Inferior parietal cortex (tissue), 1 donor: ENCODE measurements around the gene C11orf98.
"Not testable (repeated sequence)": the region's sequence is repeated elsewhere in the genome, so short reads cannot be mapped to it uniquely, and the experiment has no call there.

Source experiments
- DNase-seq: peaks from one replicate; pipeline ENCODE4 v3.0.0-alpha.2; 2016; ENCODE audit errors: extremely low spot score

The C11orf98 gene

DNA sequence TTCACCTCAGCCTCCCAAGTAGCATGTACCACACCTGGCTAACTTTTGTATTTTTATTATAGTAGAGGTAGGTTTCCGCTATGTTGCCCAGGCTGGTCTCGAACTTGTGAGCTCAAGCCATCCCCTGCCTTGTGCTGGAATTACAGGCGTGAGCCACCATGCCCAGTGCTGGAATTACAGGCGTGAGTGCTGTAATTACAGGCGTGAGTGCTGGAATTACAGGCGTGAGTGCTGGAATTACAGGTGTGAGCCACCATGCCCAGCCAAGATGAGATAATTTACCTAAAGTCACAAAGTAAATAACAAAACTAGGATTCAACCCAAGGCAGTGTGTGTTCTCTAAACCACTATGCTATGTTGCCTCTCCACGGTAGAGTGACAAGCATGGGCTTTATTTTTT is 17.5 kb upstream of the C11orf98 start:
- no peak for DNase-seq

DNA sequence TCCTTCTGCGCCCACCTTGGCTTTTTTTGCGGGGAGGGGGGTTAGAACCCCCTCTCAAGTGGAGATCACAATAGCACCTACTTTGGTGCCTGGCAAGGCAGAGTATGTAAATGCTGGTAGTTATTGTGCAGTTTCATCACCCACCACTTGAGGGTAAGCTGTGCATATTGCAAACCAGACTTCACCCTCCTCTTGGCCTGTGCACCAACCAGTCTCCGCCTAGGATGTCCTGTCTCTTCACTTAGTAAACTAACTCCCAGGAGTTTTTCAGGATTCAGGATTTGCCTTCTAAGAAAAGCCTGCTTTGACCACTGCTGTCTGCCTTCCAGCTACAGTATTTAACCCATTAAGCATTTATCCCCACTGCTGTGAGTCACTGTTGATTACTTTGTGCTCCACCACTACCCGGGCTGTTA is 15.8 kb upstream of the C11orf98 start:
- DNase-seq = no peak

DNA sequence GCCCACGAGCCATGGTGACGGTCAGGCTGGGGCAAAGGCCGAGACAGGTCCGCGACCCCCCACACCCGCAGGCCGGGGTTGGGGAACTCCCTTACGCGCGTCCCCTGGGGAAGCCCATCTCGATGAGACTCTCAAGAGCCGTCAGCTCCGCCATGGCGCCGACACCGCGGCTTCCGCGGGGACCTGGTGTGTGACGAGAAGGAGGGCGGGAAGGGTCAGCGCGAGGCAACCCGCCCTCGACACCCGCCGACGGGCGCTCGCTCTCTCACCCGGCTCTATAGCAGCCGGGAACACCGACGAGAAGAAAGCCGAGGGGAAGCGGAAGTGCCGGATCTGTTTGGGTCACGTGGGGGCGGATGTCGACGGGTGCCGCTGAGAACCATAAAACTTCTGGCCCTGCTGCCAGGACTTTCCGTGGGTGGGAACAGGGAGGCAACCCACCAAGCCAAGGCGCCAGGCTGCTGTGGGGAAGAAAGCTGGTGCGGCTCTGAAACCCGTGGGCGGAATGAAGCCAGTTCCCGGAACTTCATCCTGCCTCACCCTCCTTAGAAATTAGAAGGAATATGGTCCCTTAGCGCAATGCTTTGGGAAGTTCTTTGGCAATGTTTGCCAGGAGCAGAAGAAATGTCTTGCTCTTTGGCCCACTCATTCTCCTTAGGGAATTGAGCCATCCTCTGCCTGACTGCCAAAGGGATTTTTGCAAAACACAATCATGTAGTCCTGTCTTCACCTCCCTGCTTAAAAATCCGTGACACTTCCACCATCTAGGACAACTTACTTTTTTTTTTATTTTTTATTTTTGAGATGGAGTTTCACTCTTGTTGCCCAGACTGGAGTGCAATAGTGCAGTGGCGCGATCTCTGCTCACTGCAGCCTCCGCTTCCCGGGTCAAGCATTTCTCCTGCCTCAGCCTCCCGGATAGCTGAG is 14.0 kb upstream of the C11orf98 start, which contains the start of gene UBXN1:
Gene UBXN1, minus strand, starts transcription at position 304 of the 927 bp plus-strand sequence. Its CDS starts 150 bp downstream, at position 154.
- peak; percentile 90 for DNase-seq

DNA sequence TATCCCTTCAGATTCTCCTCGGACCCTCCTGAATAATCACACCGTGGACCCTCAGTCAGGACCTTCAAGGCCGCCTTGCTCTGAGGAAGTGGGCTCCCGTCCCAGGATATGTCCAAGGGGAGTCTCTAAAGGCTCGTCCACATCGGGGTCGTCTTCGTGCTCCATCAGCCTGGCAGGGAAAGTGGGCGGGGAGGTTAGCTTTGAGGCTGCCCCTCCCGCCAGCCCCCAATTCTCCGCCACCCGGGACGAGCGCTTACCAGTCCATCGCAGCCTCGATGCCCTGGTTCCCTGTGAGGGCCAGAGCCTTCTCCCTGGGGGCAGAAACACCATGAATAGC is 13.4 kb upstream of the C11orf98 start:
- no peak for DNase-seq

DNA sequence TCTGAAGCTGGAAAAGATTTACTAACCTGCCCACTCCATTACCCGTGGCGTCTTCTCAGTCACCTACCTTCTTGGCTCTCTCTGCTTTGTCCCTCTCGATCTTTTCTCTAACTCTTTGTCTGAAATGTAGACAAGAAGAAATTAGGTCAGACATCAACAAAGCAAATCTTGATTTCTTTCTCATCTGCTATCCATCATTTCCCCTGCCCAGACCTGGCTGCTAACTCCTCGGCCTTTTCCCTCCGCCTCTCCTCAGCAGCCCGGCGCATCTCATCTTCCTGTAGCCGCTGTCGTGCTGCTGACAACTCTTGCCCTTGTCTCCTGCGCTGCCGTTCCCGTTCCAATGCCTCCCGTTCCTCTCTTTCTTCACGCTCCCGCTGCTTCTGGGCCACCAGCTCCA is 12.7 kb upstream of the C11orf98 start:
- no peak for DNase-seq

DNA sequence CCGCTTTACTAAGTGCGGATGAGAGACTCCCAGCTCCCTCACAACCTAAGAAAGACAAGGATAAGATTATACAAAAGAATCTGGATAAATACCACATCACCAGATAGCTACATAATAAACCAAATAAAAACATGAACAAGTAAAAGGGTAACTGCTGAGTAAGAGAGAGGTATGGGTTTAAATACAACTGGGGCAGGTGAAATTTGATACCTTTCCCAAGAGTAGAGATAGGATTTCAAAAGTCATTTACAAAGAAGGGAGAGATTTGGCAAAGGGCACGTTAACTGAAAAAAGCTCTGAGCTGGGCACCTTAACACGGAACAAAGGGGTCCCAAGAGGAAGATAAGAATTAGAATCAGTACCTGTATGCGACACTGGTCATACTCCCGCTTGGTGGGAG is 12.1 kb upstream of the C11orf98 start:
- no peak for DNase-seq

DNA sequence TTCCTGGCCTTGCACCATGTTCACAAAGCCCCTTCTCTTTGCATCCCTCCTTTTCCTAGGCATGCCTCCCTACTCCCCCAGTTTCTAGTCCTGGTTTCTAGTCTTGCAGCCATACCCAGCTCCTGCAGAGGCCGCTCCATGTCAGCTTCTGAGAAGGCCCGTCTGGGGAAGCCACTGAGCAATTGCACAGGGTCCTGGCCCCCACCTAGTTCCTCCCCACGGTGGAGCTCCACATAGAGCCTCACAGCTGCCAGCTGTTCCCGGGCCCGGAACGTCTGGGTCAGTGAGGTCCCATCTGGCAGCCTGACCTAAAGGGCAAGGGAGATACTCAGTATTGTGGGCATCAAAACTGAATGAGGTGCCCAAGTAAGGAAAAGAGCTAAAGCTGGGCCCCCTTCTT is 11.7 kb upstream of the C11orf98 start:
- no peak for DNase-seq

DNA sequence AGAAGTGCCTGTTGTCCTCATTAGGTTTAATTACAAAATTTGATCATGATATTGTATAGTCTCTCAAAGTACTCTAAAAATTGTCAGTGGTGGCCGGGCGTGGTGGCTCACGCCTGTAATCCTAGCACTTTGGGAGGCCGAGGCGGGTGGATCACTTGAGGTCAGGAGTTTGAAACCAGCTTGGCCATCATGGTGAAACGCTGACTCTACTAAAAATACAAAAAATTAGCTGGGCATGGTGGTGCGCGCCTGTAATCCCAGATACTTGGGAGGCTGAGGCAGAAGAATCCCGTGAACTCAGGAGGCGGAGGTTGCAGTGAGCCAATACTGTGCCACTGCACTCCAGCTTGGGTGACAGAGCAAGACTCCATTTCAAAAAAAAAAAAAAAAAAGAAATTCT is 10.4 kb upstream of the C11orf98 start:
- not testable (repeated sequence) for DNase-seq

DNA sequence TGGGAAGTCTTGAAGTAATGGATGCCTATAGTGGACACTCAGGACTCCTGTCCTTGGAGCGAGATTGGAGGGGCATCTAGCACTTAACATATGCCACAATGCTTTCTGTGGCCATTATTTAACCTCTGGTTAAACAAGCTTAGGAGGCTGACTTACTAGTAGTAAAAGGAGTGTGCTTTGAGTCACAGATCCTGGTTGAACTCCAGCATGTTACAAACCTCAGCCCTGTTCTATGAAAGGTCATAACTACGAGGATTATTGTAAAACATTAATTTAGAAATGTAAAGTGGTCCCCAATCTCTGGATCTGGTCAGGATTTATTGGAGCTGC is 8.2 kb upstream of the C11orf98 start:
- no peak for DNase-seq

DNA sequence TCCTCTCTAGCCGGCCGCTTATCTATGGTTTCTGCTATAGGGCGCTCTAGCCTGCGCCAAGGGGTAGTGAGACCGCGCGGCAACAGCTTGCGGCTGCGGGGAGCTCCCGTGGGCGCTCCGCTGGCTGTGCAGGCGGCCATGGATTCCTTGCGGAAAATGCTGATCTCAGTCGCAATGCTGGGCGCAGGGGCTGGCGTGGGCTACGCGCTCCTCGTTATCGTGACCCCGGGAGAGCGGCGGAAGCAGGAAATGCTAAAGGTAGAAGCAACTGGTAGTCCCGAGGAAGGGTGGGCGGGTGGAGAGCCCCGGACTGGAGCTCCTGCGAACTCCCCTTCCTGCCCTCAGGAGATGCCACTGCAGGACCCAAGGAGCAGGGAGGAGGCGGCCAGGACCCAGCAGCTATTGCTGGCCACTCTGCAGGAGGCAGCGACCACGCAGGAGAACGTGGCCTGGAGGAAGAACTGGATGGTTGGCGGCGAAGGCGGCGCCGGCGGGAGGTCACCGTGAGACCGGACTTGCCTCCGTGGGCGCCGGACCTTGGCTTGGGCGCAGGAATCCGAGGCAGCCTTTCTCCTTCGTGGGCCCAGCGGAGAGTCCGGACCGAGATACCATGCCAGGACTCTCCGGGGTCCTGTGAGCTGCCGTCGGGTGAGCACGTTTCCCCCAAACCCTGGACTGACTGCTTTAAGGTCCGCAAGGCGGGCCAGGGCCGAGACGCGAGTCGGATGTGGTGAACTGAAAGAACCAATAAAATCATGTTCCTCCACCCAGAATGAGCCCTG is 6.8 kb upstream of the C11orf98 start, which contains the start of the genes LBHD1 and UQCC3:
Gene LBHD1, minus strand, starts transcription at position 660 of the 782 bp plus-strand sequence. CDS start 2,236 bp downstream, outside the sequence.
Gene UQCC3, plus strand, starts transcription at position 66 of the 782 bp plus-strand sequence. Its CDS starts 73 bp downstream, at position 139.
- DNase-seq = peak; percentile 89

DNA sequence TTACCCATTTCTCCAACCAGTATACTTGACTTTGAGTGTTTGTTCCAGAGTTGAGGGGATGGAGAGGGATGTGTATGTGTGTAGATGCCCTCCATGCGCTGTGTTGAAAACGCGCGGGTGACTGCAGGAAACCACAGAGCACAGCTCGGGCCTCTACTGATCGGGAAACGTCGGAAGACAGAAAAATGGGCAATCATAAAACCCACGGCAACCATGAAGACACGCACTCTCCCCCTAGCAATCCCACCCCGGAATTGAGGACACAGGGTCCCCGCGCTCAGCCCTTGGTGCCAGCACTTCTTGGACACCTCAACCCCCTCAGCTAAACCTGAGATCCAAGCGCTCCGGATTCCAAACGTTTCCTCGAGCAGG is 6.2 kb upstream of the C11orf98 start:
- DNase-seq = no peak

DNA sequence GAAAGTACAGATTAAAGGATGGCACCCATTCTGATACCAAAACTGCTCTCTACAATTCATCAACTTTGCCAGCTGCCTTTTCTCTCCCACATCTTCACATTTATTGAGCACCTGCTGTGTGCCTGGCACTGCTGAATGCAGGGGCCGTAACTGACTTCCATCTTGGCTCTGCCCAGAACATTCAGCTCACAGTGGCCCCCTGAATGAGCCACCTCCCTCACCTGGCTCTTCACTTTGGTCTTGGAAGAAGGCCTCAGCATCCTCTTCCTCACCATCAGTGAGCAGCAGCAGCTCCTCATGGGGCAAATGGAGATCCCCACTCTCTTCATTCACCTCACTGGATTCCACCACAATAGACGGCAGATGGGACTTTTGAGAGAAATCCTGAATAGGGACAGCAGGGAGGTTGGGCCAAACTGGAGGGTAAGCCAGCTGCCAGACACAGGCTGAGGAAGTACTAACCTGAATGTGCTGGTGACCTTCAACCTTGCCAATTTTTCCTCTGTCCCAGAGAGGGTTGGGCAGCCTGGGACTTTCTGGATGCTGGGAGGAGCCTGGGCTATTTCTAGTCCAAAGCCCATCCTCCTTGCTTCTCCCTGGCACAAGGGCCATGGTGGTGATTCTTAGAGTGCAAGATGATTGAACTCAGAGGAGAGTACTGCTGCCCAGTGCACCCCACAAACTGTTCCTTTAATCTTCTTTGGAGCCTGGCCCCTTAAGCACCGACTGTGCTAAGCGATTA is 4.6 kb upstream of the C11orf98 start:
- no peak for DNase-seq

DNA sequence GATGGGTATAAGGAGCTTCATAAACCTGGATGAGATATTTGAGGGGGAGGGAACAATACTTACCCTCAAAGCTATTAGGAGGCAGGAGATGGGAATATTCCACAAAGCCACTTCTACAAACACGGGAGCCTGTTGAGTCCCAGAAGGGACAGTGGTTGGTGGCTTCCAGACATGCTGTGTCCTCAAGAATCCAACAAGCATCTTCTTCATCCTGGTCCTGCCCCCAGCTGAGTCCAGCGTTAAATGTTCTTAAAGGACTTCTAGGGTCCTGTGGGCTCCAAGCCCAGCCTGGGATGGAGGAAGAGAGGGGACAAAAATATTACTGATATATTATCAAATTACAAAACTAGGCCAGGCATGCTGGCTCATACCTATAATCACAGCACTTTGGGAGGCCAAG is 2.5 kb upstream of the C11orf98 start:
- no peak for DNase-seq

DNA sequence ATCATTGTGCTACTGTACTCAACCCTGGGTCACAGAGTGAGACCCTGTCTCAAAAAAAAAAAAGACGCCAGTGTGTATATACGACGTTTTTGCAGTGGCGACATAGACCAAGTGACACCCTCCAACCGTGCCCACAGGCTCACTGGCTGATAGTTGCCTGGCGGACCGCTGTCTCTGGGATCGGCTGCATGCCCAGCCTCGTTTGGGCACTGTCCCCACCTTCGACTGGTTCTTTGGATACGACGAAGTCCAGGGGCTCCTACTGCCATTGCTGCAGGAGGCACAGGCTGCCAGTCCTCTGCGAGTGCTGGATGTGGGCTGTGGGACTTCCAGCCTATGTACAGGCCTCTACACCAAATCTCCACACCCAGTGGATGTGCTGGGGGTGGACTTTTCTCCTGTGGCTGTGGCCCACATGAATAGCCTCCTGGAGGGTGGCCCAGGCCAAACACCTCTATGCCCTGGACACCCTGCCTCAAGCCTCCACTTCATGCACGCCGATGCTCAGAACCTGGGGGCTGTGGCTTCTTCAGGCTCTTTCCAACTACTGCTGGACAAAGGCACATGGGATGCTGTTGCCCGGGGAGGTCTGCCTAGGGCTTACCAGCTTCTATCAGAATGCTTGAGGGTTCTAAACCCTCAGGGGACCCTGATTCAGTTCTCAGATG is 1.4 kb upstream of the C11orf98 start:
- no peak for DNase-seq

DNA sequence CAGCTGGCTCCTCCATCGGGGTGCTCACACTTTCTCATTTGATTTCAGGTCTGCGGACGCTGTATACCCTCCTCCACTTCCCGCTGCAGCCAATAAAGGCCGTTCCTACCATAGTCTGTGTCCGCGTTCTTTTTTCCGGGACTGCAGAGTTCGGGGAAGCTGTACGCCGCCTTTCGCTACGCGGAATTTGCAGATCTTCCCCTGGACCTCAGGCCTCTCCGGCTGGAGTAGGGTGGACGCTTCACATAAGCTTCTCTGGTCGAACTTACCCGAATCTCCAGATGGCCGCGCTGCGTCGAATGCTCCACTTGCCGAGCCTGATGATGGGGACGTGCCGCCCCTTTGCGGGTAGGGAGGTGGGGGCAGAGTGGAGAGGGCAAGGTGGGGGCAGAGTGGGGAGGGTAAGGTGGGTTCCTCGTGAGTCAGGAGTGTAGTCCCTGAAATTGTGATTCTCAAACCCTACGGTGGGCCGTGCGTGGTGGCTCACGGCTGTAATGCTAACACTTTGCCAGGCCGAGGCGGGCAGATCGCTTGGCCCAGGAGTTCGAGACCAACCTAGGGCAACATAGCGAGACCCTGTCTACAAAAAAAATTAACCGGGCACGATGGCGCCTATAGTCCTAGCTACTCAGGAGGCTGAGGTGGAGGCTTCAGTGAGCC is 719 bp upstream of the C11orf98 start:
- no peak for DNase-seq

DNA sequence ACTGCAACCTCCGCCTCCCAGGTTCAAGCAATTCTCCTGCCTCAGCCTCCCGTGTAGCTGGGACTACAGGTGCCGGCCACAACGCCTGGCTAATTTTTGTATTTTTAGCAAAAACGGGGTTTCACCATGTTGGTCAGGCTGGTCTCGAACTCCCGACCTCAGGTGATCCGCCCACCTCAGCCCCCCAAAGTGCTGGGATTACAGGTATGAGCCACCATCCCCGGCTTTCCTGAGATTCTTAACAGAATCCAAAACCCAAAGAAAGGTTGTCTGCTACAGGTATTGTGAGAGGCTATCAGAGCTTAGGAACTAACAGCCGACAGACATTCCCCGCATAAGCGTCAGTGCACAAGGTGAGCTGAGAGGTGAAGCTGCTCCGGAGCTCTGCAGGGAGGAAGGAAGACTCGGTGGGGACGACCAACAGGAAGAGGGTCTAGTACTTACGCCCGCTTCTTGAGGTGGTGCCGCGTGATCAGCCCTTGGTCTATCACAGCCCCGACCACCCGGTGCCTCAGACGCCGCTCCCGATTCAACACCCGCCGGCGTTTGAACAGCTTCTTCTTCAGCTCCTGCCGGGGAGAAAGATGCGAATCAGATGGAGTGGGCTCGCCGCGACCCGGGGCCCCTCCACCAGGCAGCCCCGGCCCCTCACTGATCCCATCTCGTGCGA is 470 bp downstream of the C11orf98 start:
- DNase-seq = peak; percentile 35

DNA sequence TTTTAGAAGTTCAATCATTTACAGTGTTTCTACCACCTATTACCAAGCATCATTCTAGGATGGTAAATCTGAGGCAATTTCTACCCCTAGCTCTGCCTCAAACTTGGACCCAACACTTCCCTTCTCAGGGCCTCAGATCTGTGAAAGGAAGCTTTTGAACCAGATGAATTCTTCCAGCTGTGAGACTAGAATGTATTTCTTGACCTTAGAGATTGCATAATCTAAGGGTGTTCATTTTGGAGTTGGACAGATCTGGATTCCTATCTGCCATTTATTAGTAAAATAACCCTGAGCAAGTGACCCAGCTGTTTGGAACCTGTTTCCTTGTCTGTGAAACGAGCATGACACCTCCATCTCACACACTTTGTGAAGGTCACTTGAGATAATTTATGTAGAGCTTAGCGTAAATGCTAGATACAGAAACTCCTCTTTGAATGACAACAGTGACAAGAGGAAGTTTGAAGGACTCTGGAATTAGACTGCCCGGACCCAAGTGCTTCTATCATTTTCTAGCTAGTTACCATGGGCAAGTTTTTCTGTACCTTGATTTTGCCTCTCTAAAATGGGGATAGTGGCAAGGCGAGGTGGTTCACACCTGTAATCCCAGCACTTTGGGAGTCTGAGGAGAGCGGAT is 8.1 kb downstream of the C11orf98 start:
- no peak for DNase-seq

DNA sequence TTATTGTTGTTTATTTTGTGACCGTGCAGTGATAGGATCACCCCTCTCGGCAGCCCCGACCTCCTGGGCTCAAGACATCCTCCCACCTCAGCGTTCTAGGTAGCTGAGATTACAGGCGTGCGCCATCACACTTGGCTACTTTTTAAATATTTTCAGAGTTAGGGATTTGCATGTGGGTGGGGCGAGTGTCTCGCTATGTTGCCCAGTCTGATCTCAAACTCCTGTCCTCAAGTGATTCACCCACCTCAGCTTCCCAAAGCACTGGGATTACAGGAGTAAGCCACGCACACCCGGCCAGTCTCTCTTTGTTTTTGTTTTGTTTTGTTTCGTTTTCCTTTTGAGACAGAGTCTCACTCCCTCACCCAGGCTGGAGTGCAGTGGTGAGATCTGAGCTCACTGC is 10.7 kb downstream of the C11orf98 start:
- DNase-seq = no peak

DNA sequence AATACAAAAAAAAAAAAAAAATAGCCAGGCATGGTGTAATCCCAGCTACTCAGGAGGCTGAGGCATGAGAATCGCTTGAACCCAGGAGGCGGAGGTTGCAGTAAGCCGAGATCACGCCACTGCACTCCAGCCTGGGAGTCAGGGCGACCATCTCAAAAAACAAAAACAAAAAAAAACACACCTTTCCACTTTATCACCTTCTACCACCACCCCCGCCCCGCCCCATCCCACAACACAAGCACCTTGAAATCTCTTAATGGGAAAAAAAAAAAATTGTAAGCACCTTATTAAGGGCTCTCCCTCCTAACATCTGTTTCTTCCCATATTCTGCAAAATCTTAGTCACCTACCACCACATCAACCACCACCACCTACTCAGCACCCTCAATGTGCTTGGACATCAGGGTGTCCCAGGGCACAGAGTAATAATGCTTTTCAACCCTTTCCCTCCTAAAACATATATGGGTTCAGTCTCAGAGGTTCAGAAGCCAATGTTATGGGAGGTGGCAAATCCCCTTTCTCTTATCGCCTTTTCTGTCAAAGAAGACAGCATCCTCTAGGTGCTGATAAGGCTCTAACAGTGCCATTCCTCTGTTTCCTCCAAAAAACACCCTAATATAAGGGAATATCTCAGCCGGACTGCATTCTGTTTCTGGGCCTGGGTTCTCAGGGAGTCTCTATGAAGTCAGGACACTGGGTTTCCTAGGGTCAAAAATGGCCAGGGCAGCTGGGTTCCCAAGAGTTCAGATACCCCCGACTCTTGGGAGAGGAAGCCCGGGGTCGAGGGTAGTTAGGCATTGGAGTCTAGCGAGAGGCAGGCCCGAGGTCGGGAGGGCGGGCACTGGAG is 12.6 kb downstream of the C11orf98 start:
- DNase-seq = no peak
